Type B pancreatic cell (in vitro differentiated cells): ENCODE data around the gene EHBP1. TPM values are rescaled to one million over a fixed set of nuclear protein-coding genes. Genes with fewer than 3 reads are reported as not detected.
"Not testable (repeated sequence)": the region's sequence is repeated elsewhere in the genome, so short reads cannot be mapped to it uniquely, and the experiment has no call there.

Source experiments
- DNase-seq: peaks from one replicate; pipeline ENCODE4 v3.0.0; 2021; ENCODE audit warnings: mixed read lengths; ENCODE audit not compliant: unreplicated experiment; ENCODE audit errors: extremely low spot score
- H3K27ac Mint-ChIP-seq: 2 replicates; pipeline ENCODE4 v1.8.0; 2021; ENCODE audit warnings: mild to moderate bottlenecking, mixed read lengths
- H3K27me3 Mint-ChIP-seq: 2 replicates; pipeline ENCODE4 v1.8.0; 2021; ENCODE audit warnings: mixed read lengths
- H3K36me3 Mint-ChIP-seq: 2 replicates; pipeline ENCODE4 v1.8.0; 2021; ENCODE audit warnings: mixed read lengths
- H3K4me1 Mint-ChIP-seq: one replicate; pipeline ENCODE4 v1.8.0; 2021; ENCODE audit warnings: mixed read lengths; ENCODE audit not compliant: unreplicated experiment
- H3K4me3 Mint-ChIP-seq: 2 replicates; pipeline ENCODE4 v1.8.0; 2021; ENCODE audit warnings: mild to moderate bottlenecking, mixed read lengths
- H3K9me3 Mint-ChIP-seq: 2 replicates; pipeline ENCODE4 v1.8.0; 2021; ENCODE audit warnings: mixed read lengths
- CTCF ChIP-seq: fragments of 200-600 bp; sonication (generic); conservative IDR thresholded peaks from 2 replicates; pipeline ENCODE4 v1.5.0; 2021; ENCODE audit warnings: antibody characterized with exemption, mild to moderate bottlenecking
- total RNA-seq: library from RNA; stranded (reverse); gene quantifications from 2 replicates; pipeline ENCODE4 v1.2.1, GENCODE V29; 2021; ENCODE audit warnings: low replicate concordance

The EHBP1 gene
- total RNA-seq, 1 donor from 2014 or later, result 59.2 TPM

- peaks cover 6% of the 10 kb centered on the region for H3K9me3 Mint-ChIP-seq
- peaks cover 10% of the 10 kb centered on the region for H3K36me3 Mint-ChIP-seq
- H3K27me3 Mint-ChIP-seq, result no peaks in the 10 kb centered on the region
- H3K27ac Mint-ChIP-seq, result peak overlapping the region; percentile 84
- H3K4me3 Mint-ChIP-seq, result peak overlapping the region; percentile 91
- no peak for DNase-seq
- peaks cover 25% of the 10 kb centered on the region for H3K4me1 Mint-ChIP-seq
- no peak for TF ChIP-seq CTCF
Measured at GRCh38 chr2:62704654-62705006, 883 bp upstream of the EHBP1 start.

- H3K4me3 Mint-ChIP-seq, result peak overlapping the region; percentile 91
- peak; percentile 70 for TF ChIP-seq CTCF
- peaks cover 10% of the 10 kb centered on the region for H3K36me3 Mint-ChIP-seq
- H3K4me1 Mint-ChIP-seq, result peaks cover 25% of the 10 kb centered on the region
- peak overlapping the region; percentile 84 for H3K27ac Mint-ChIP-seq
- DNase-seq, result peak; percentile 75
- peaks cover 6% of the 10 kb centered on the region for H3K9me3 Mint-ChIP-seq
- H3K27me3 Mint-ChIP-seq, result no peaks in the 10 kb centered on the region
Measured at GRCh38 chr2:62705859-62706720, 577 bp downstream of the EHBP1 start.

GRCh38 chr2:62706721-62707521 lies 1.4 kb downstream of the EHBP1 start:
- Mint-ChIP-seq H3K27ac (peak overlapping the region; percentile 84), H3K36me3 (peaks cover 10% of the 10 kb centered on the region), H3K27me3 (no peaks in the 10 kb centered on the region), H3K4me3 (peak overlapping the region; percentile 91), H3K4me1 (peaks cover 25% of the 10 kb centered on the region), H3K9me3 (peaks cover 6% of the 10 kb centered on the region)
- no peak for TF ChIP-seq CTCF
- no peak for DNase-seq

- Mint-ChIP-seq H3K4me1 (peaks cover 25% of the 10 kb centered on the region), H3K4me3 (peak overlapping the region; percentile 68), H3K9me3 (peaks cover 6% of the 10 kb centered on the region), H3K27me3 (no peaks in the 10 kb centered on the region), H3K36me3 (peaks cover 10% of the 10 kb centered on the region), H3K27ac (no peak overlapping the region)
- TF ChIP-seq CTCF, result no peak
- no peak for DNase-seq
Measured at GRCh38 chr2:62708751-62709150, 3.2 kb downstream of the EHBP1 start.

GRCh38 chr2:62711832-62712494 lies 6.5 kb downstream of the EHBP1 start:
- Mint-ChIP-seq H3K27ac (no peak overlapping the region), H3K4me3 (no peak overlapping the region), H3K27me3 (no peaks in the 10 kb centered on the region), H3K9me3 (peaks cover 11% of the 10 kb centered on the region), H3K36me3 (peaks cover 25% of the 10 kb centered on the region), H3K4me1 (peaks cover 16% of the 10 kb centered on the region)
- DNase-seq, result no peak
- TF ChIP-seq CTCF, result no peak

GRCh38 chr2:62713196-62713595 lies 7.7 kb downstream of the EHBP1 start:
- H3K27me3 Mint-ChIP-seq, H3K4me3 Mint-ChIP-seq, H3K27ac Mint-ChIP-seq, DNase-seq: not testable (repeated sequence)
- Mint-ChIP-seq H3K9me3 (peaks cover 11% of the 10 kb centered on the region), H3K4me1 (peaks cover 10% of the 10 kb centered on the region), H3K36me3 (peaks cover 25% of the 10 kb centered on the region)
